Right cardiac atrium (tissue), 5 donors: ENCODE results near the gene MICOS13. TPM values are rescaled to one million over a fixed set of nuclear protein-coding genes. Genes with fewer than 3 reads are reported as not detected.

Experiments
- ATAC-seq, 2 donors: fragments of 200-7000 bp; cut with Tn5 transposase; one replicate each; pipeline versions ENCODE4 v1.8.0 to v1.9.1; 2020; ENCODE audit warnings: moderate library complexity in 2 of 2, mild to moderate bottlenecking in 1 of 2
- DNase-seq, 3 donors: peaks; one replicate each; pipeline ENCODE4 v3.0.0-alpha.2; 2020
- H3K27ac ChIP-seq: one replicate; pipeline ENCODE4 v1.5.1; 2013; ENCODE audit warnings: mild to moderate bottlenecking, low read length, control low read depth, moderate library complexity
- H3K27me3 ChIP-seq: one replicate; pipeline ENCODE4 v1.6.1; 2013; ENCODE audit not compliant: control insufficient read depth, insufficient read depth
- H3K4me1 ChIP-seq: one replicate; pipeline ENCODE4 v1.6.1; 2013; ENCODE audit warnings: low read length; ENCODE audit not compliant: control insufficient read depth, insufficient read depth
- H3K4me3 ChIP-seq: one replicate; pipeline ENCODE4 v1.5.1; 2013; ENCODE audit warnings: low read length, control low read depth
- H3K9me3 ChIP-seq: one replicate; pipeline ENCODE4 v1.6.1; 2013; ENCODE audit warnings: low read length; ENCODE audit not compliant: control insufficient read depth
- WGBS: extraction: QIAGEN DNeasy Blood & Tissue Kit; methylation state at CpG from one replicate; pipeline ENCODE4 v1.1.7; 2013; 5-methylcytosine and 5-hydroxymethylcytosine counted together
- intact Hi-C, 4 donors: fragments of 100-400 bp; cut with DNase I; formaldehyde crosslinking; loops; one replicate each; pipeline versions ENCODE4 v1.11.0 to v1.14.0; 2022 to 2023
- polyA plus RNA-seq: library from polyadenylated mRNA; stranded (reverse); fragments of 200-250 nt; gene quantifications from one replicate; pipeline ENCODE4 v1.2.3, GENCODE V29; 2013
- total RNA-seq, 4 donors: library from RNA; stranded (reverse); fragmentation: NEBNext Ultra II Directional; extraction: Animal tissue kit (Norgen Biotek cat#: 25700); gene quantifications; one replicate each; pipeline ENCODE4 v1.2.1, GENCODE V29; 2021
- donor health status: healthy with polysubstance abuse.
- donor health status: DM: no; HTN: yes; CAD: no.
- donor health status: DM: no; HTN: no; CAD: no.
- donor health status: DM: no; HTN: yes; CAD: no; lungs with severe emphysema.
- donor health status: DM: yes; HTN: yes; CAD: no.

MICOS13 gene
- total and polyA plus RNA-seq, 5 donors = 132 to 296 (median 159) TPM

DNA sequence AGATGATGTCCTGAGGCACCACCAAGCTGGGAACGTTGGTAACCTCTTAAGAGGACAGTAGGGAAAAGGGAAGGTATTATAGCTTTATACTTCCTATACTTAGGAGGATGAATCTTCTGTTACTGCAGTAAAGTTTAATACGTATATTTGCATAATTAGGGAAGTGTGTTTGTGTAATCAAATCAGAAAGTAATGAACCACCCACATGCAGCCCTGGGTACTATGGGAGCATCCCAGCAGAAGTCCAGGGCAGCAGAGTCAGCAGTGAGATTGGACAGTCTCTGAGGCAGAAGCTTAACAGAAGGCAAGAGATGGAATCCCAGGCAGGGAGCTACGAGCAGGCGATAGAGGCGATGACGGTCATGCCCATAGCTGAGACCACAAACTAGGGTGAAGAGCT, 44.9 kb downstream of the MICOS13 start:
- DNase-seq = no peak
- Histone ChIP-seq H3K27me3 (no peaks in the 10 kb centered on the region), H3K4me1 (peaks cover 5% of the 10 kb centered on the region), H3K27ac (no peak overlapping the region), H3K9me3 (no peaks in the 10 kb centered on the region), H3K4me3 (no peak overlapping the region)
- intact Hi-C loops = no loop called here
- no peak for ATAC-seq
- WGBS = 75% methylated on average over 6 of the region's 6 CpGs

DNA sequence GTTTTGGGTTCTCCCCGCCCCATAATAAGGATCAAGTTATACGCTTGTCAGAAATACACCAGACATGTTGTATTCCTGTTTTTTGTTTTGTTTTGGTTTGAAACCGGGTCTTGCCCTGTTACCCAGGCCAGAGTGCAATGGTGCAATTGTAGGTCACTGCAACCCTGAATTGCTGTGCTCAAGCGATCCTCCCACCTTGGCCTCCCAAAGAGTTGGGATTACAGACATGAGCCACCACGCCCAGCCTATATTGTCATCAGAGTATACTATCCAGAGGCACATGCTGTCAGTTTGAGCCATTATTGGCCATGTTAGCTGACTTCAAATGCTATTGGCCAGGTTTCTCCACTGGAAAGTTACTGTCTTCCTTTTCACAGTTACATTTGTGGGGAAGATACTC, 47.7 kb downstream of the MICOS13 start:
- Histone ChIP-seq H3K27ac (peak overlapping the region; percentile 34), H3K4me3 (no peak overlapping the region)

DNA sequence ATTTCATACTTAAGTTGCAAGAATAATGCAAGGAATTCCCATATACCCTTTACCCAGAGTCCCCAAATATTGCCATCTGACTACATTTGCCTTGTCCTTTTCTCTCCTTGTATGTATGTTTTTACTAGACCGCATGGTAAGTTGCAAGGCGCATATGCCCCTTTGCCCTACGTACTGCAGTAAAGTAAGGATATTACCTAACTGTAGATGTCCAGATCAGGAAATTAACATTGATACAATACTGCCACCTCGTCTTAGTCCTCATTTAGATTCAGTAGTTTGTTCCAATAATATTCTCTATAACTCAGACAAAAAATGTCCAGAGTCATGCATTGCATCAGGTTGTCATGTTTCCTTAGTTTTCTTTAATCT, 48.1 kb downstream of the MICOS13 start:
- no peak for DNase-seq
- Histone ChIP-seq H3K4me3 (no peak overlapping the region), H3K4me1 (peaks cover 10% of the 10 kb centered on the region), H3K27me3 (no peaks in the 10 kb centered on the region), H3K9me3 (no peaks in the 10 kb centered on the region), H3K27ac (no peak overlapping the region)
- intact Hi-C loops = no loop called here
- ATAC-seq = no peak
- WGBS = 65% methylated on average over 4 of the region's 4 CpGs

More for the DNA sequence above, 47.7 kb downstream of the MICOS13 start:
- 87% methylated on average over 5 of the region's 5 CpGs for WGBS
- no peak for DNase-seq
- intact Hi-C loops = no loop called here
- Histone ChIP-seq H3K9me3 (no peaks in the 10 kb centered on the region), H3K4me1 (peaks cover 7% of the 10 kb centered on the region), H3K27me3 (no peaks in the 10 kb centered on the region)
- no peak for ATAC-seq

DNA sequence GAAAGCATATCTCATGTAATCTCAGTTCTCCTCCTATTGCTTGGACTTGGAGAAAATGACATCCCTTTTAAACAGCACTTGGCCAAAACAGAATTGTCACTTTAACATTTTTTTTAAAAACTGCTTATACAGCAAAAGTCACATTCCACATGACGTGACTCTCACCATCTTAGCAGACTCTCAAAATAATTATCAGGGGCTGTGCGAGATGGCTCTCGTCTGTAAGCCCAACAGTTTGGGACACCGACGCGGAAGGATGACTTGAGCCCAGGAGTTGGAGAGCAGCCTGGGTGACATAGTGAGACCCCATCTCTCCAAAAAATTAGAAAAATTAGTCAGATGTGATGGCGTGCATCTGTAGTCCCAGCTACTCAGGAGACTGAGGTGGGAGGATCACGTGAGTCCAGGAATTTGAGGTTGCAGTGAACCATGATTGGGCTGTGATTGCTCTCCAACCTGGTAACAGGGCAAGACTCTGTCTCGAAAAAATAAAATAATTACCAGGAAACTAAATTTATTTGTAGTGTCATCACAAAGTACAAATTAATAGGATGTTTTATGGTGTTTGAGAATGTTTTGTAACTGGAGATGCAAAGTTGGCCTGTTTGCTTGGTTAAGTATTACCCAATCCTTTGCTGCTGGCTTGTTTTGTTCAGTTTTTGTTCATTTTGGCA, 48.6 kb downstream of the MICOS13 start:
- Histone ChIP-seq H3K4me3 (peak overlapping the region; percentile 9), H3K27me3 (no peaks in the 10 kb centered on the region), H3K4me1 (peaks cover 10% of the 10 kb centered on the region), H3K27ac (peak overlapping the region; percentile 77), H3K9me3 (no peaks in the 10 kb centered on the region)
- DNase-seq (no peak), ATAC-seq (no peak)
- intact Hi-C loops = no loop called here
- 40% methylated on average over 9 of the region's 9 CpGs for WGBS

DNA sequence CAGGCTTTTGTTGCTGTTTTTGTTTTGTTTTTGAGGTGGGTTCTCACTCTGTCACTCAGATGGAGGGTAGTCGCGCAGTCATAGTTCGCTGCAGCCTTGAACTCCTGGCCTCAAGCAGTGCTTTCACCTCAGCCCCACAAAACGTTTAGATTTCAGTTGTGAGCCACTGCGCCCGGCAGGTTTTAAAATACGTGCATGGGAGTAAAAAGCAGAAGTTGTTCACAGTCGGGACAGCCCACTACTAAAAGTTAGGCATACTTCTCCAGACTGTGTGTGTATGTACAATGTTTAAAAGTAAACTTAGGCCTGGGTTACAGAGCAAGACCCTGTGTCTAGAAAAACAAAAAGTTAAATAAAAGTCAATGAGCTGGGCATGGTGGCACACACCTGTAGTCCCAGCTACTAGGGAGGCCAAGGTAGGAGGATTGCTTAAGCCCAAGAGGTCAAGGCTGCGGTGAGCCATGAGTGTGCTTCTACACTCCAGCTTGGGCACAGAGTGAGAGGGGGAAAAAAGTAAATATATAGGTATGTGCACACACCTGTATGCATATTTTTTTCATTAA, 51.3 kb downstream of the MICOS13 start:
- H3K9me3 ChIP-seq = no peaks in the 10 kb centered on the region
- H3K4me1 ChIP-seq = peaks cover 23% of the 10 kb centered on the region
- DNase-seq (no peak), ATAC-seq (no peak)
- intact Hi-C loops = no loop called here
- no peaks in the 10 kb centered on the region for H3K27me3 ChIP-seq
- WGBS = 79% methylated on average over 9 of the region's 9 CpGs
- H3K27ac ChIP-seq = no peak overlapping the region
- no peak overlapping the region for H3K4me3 ChIP-seq

DNA sequence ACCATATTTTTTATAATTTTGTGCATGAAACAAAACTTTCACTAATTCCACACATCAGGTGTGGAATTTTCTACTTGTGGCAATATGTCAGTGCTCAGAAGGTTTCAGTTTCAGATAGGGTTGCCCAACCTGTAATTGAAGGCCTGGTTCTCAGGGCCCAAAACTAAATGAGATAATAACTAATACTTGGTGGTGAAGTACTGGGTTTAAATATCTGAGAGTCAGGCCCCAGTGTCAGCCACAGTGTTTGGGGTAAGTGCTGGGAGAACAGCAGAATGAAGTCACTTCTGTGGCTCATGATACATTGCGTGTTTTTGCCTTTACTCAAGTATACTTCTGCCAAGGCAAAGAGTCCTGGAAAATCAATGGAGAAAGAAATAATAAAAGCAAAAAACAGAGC, 51.9 kb downstream of the MICOS13 start:
- Histone ChIP-seq H3K4me3 (no peak overlapping the region), H3K27ac (no peak overlapping the region), H3K9me3 (no peaks in the 10 kb centered on the region), H3K4me1 (peaks cover 23% of the 10 kb centered on the region), H3K27me3 (no peaks in the 10 kb centered on the region)
- DNase-seq (no peak), ATAC-seq (no peak)
- 66% methylated on average over 1 of the region's 1 CpG for WGBS
- intact Hi-C loops = no loop called here

Other genes with a start within 250 kb of the MICOS13 start
- not detected for gene ZNRF4, start 225.1 kb downstream of the MICOS13 start, total RNA-seq
- gene ZNRF4, start 225.1 kb downstream of the MICOS13 start, polyA plus RNA-seq = not detected
- gene TINCR, start 112.6 kb downstream of the MICOS13 start, total RNA-seq = under 1 TPM in 3 of 4 donors, not detected in 1; 0.06 to 0.11 (median 0.08) TPM
- 0.34 TPM for gene TINCR, start 112.6 kb downstream of the MICOS13 start, polyA plus RNA-seq
- gene SAFB2, start 57.7 kb downstream of the MICOS13 start, total RNA-seq = 10 to 100 TPM; 53.3 to 68.8 (median 63.1) TPM
- gene SAFB2, start 57.7 kb downstream of the MICOS13 start, polyA plus RNA-seq = 43.6 TPM
- gene SAFB, start 57.4 kb downstream of the MICOS13 start, total RNA-seq = 10 to 100 TPM; 50.5 to 65.0 (median 61.8) TPM
- gene SAFB, start 57.4 kb downstream of the MICOS13 start, polyA plus RNA-seq = 48.4 TPM
- gene HSD11B1L, start 511 bp upstream of the MICOS13 start, total RNA-seq = 1 to 10 TPM; 4.3 to 7.1 (median 6.8) TPM
- gene HSD11B1L, start 511 bp upstream of the MICOS13 start, polyA plus RNA-seq = 9.8 TPM
- gene RPL36, start 9.8 kb upstream of the MICOS13 start, total RNA-seq = 100 to 1,000 TPM; 451 to 525 (median 478) TPM
- gene RPL36, start 9.8 kb upstream of the MICOS13 start, polyA plus RNA-seq = 727 TPM
- gene LONP1, start 39.6 kb upstream of the MICOS13 start, total RNA-seq = 10 to 100 TPM; 55.4 to 66.2 (median 59.3) TPM
- gene LONP1, start 39.6 kb upstream of the MICOS13 start, polyA plus RNA-seq = 60.3 TPM
- not detected for gene CATSPERD, start 40.1 kb upstream of the MICOS13 start, total RNA-seq
- not detected for gene CATSPERD, start 40.1 kb upstream of the MICOS13 start, polyA plus RNA-seq
- gene PRR22, start 104.2 kb upstream of the MICOS13 start, total RNA-seq = 1 to 10 TPM in 2 of 4 donors, under 1 TPM in 2; 0.74 to 1.7 (median 1.2) TPM
- gene PRR22, start 104.2 kb upstream of the MICOS13 start, polyA plus RNA-seq = 0.84 TPM
- gene DUS3L, start 110.6 kb upstream of the MICOS13 start, total RNA-seq = 10 to 100 TPM; 16.0 to 27.3 (median 19.7) TPM
- gene DUS3L, start 110.6 kb upstream of the MICOS13 start, polyA plus RNA-seq = 15.5 TPM
- 10 to 100 TPM; 31.6 to 57.1 (median 52.5) TPM for gene NRTN, start 124.6 kb upstream of the MICOS13 start, total RNA-seq
- gene NRTN, start 124.6 kb upstream of the MICOS13 start, polyA plus RNA-seq = 31.7 TPM
- not detected for gene FUT6, start 159.2 kb upstream of the MICOS13 start, total RNA-seq
- gene FUT6, start 159.2 kb upstream of the MICOS13 start, polyA plus RNA-seq = not detected
- gene FUT3, start 170.9 kb upstream of the MICOS13 start, total RNA-seq = not detected
- not detected for gene FUT3, start 170.9 kb upstream of the MICOS13 start, polyA plus RNA-seq
- gene FUT5, start 190.0 kb upstream of the MICOS13 start, total RNA-seq = not detected
- gene FUT5, start 190.0 kb upstream of the MICOS13 start, polyA plus RNA-seq = not detected
- 100 to 1,000 TPM; 515 to 756 (median 624) TPM for gene NDUFA11, start 223.3 kb upstream of the MICOS13 start, total RNA-seq
- gene NDUFA11, start 223.3 kb upstream of the MICOS13 start, polyA plus RNA-seq = 1,214 TPM
- 1 to 10 TPM; 1.9 to 5.8 (median 3.8) TPM for gene VMAC, start 224.4 kb upstream of the MICOS13 start, total RNA-seq
- gene VMAC, start 224.4 kb upstream of the MICOS13 start, polyA plus RNA-seq = 3.6 TPM
- 10 to 100 TPM in 2 of 4 donors, 1 to 10 TPM in 2; 8.9 to 14.2 (median 9.9) TPM for gene CAPS, start 233.7 kb upstream of the MICOS13 start, total RNA-seq
- 7.1 TPM for gene CAPS, start 233.7 kb upstream of the MICOS13 start, polyA plus RNA-seq